Raji (cell line): ENCODE measurements around the gene RPL32.

Source experiments
- POLR2A ChIP-seq: IDR thresholded peaks from 2 replicates; pipeline ENCODE4 v1.6.1; 2011; ENCODE audit warnings: low read depth, low read length, control low read depth; ENCODE audit not compliant: insufficient read depth

RPL32 gene

GRCh38 chr3:12807066-12807465, 34.3 kb downstream of the RPL32 start:
- TF ChIP-seq POLR2A, result no peak

GRCh38 chr3:12803371-12803770, 38.0 kb downstream of the RPL32 start:
- no peak for TF ChIP-seq POLR2A

GRCh38 chr3:12799525-12800440, 41.6 kb downstream of the RPL32 start:
- no peak for TF ChIP-seq POLR2A

- no peak for TF ChIP-seq POLR2A
Measured at GRCh38 chr3:12798559-12799179, 42.7 kb downstream of the RPL32 start.

GRCh38 chr3:12797892-12798558, 43.3 kb downstream of the RPL32 start:
- no peak for TF ChIP-seq POLR2A

- no peak for TF ChIP-seq POLR2A
Measured at GRCh38 chr3:12797124-12797891, 44.1 kb downstream of the RPL32 start.

- no peak for TF ChIP-seq POLR2A
Measured at GRCh38 chr3:12796171-12797123, 44.9 kb downstream of the RPL32 start, which contains the start of gene CAND2. Gene CAND2, plus strand, starts transcription at chr3:12796680. Its CDS starts 41 bp downstream, at chr3:12796721.

- no peak for TF ChIP-seq POLR2A
Measured at GRCh38 chr3:12793701-12794100, 47.7 kb downstream of the RPL32 start.

GRCh38 chr3:12791430-12791829, 49.9 kb downstream of the RPL32 start:
- TF ChIP-seq POLR2A, result no peak

- TF ChIP-seq POLR2A, result no peak
Measured at GRCh38 chr3:12785096-12785495, 56.3 kb downstream of the RPL32 start.
